NT2/D1 (cell line): Measurements from ENCODE around the gene AK1.

ENCODE experiments used
- SUZ12 ChIP-seq: IDR thresholded peaks from 2 replicates; pipeline ENCODE4 v1.6.1; 2011; ENCODE audit not compliant: insufficient read length, insufficient read depth; ENCODE audit errors: extremely low read depth
- YY1 ChIP-seq: IDR thresholded peaks from 2 replicates; pipeline ENCODE4 v1.6.1; 2011; ENCODE audit not compliant: insufficient read length, insufficient read depth
- ZNF274 ChIP-seq: IDR thresholded peaks from 2 replicates; pipeline ENCODE4 v1.6.1; 2011; ENCODE audit warnings: mild to moderate bottlenecking, low read depth, low read length

DNA sequence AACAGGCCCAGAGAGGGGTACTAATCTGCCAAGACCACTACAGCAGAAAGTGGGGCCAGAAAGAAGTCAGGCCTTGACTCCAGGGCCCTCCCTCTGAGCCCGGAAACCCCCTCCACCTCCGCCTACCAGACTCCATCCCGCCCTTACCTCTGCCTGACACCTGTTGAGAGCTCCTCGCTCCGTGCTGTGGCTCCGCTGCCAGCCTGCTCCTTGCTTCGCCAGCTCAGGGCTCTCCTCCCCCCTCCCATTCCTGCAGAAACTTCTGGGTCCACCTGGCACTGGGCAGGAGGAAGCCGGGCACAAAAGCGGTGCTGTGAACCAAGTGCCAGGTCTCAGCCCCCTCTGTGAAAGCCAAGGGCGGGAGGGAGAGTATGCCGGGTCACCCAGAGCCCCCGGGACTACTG lies 28.3 kb upstream of the AK1 start:
- TF ChIP-seq ZNF274 (no peak), SUZ12 (no peak), YY1 (no peak)
